B cell (primary cell): ENCODE measurements around the gene CYP17A1.

Experiments used
- CTCF ChIP-seq: fragments of 200-600 bp; IDR thresholded peaks from one replicate; pipeline ENCODE4 v1.8.0; 2022; ENCODE audit warnings: antibody characterized with exemption, mild to moderate bottlenecking
- EZH2 ChIP-seq: IDR thresholded peaks from 2 replicates; pipeline ENCODE4 v1.6.1; 2012; ENCODE audit warnings: borderline replicate concordance, low read depth, mild to moderate bottlenecking, moderate library complexity, low read length; ENCODE audit not compliant: insufficient read depth, poor library complexity, severe bottlenecking

GRCh38 chr10:102824664-102825063 lies 12.5 kb downstream of the CYP17A1 start:
- TF ChIP-seq CTCF (no peak), EZH2 (no peak)
